ENCODE data around the gene PCGF5.

DNA sequence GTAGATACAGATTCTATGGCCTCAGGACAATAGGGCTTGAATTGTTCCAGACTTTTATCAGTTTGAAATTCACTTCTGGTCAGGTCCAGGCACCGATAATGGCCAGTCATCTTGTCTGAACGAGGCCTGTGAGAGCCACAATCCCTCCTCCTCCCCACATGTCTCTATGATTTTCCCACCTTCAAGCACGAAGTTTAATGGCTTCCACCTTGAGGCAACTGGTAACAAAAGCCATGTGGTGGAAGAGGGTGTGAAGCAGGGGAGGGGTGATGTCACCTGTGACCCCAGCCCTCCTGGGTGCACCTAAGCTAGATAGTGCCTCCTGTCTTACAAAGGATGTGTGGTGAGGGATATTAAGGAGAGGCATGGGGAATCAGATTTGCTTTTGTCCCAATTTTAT lies 89.2 kb downstream of the PCGF5 start:
- TF ChIP-seq, protein P1, sequence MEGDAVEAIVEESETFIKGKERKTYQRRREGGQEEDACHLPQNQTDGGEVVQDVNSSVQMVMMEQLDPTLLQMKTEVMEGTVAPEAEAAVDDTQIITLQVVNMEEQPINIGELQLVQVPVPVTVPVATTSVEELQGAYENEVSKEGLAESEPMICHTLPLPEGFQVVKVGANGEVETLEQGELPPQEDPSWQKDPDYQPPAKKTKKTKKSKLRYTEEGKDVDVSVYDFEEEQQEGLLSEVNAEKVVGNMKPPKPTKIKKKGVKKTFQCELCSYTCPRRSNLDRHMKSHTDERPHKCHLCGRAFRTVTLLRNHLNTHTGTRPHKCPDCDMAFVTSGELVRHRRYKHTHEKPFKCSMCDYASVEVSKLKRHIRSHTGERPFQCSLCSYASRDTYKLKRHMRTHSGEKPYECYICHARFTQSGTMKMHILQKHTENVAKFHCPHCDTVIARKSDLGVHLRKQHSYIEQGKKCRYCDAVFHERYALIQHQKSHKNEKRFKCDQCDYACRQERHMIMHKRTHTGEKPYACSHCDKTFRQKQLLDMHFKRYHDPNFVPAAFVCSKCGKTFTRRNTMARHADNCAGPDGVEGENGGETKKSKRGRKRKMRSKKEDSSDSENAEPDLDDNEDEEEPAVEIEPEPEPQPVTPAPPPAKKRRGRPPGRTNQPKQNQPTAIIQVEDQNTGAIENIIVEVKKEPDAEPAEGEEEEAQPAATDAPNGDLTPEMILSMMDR (IDR thresholded peaks at IDR 0.05; ENCODE audit: low read depth, low read length), result no peak
- no peak for TF ChIP-seq EZH2phosphoT487 (IDR thresholded peaks at IDR 0.05; ENCODE audit: low read depth)

Measured in OCI-LY3 (cell line).